Measurements from ENCODE around the gene RASD1. TPM values are rescaled to one million over a fixed set of nuclear protein-coding genes. Genes with fewer than 3 reads are reported as not detected.
"Not testable (repeated sequence)": the region's sequence is repeated elsewhere in the genome, so short reads cannot be mapped to it uniquely, and the experiment has no call there.

RASD1 gene
- total and polyA plus RNA-seq, 4 donors, result 0.89 to 46.7 (median 14.7) TPM

GRCh38 chr17:17491031-17491471 lies 5.1 kb downstream of the RASD1 start:
- Histone ChIP-seq H3K27me3 (ENCODE audit: control insufficient read depth in 4 of 4, insufficient read depth in 4 of 4, low read length in 3 of 4) (no peaks in the 10 kb centered on the region), H3K36me3 (ENCODE audit: control insufficient read depth in 4 of 4, insufficient read depth in 3 of 4, low read depth in 1 of 4, low read length in 3 of 4) (peaks cover 7 to 29% (median 12%) of the 10 kb centered on the region in 4 donors), H3K4me1 (ENCODE audit: control insufficient read depth in 4 of 4, insufficient read depth in 4 of 4, low read length in 3 of 4) (peaks cover 0 to 16% (median 7%) of the 10 kb centered on the region in 4 donors), H3K4me3 (ENCODE audit: low read depth in 1 of 3, low read length in 3 of 3) (no peak overlapping the region), H3K9ac (ENCODE audit: low read depth in 1 of 2, low read length in 2 of 2) (no peak overlapping the region), H3K27ac (ENCODE audit: low read depth in 1 of 2, low read length in 2 of 2) (no peak overlapping the region), H3K9me3 (ENCODE audit: control insufficient read depth in 4 of 4, low read length in 3 of 4) (no peaks in the 10 kb centered on the region)
- 96% methylated on average over 10 of the region's 10 CpGs for WGBS
- no peak for DNase-seq (ENCODE audit: low spot score)
- TF ChIP-seq RXRA (IDR thresholded peaks at IDR 0.05), result no peak
- no peak for TF ChIP-seq EGR1 (IDR thresholded peaks at IDR 0.05; ENCODE audit: low read depth in 2 of 2)
- no peak for TF ChIP-seq TAF1 (conservative IDR thresholded peaks at IDR 0.05)
- TF ChIP-seq FOXA1 (IDR thresholded peaks at IDR 0.05), result no peak
- no peak for TF ChIP-seq YY1 (IDR thresholded peaks at IDR 0.05)
- TF ChIP-seq ATF3 (IDR thresholded peaks at IDR 0.05), result no peak
- TF ChIP-seq NR2F2 (IDR thresholded peaks at IDR 0.05), result no peak
- no peak for TF ChIP-seq FOXA2 (IDR thresholded peaks at IDR 0.05)
- TF ChIP-seq JUND (IDR thresholded peaks at IDR 0.05), result no peak
- TF ChIP-seq, protein P1, sequence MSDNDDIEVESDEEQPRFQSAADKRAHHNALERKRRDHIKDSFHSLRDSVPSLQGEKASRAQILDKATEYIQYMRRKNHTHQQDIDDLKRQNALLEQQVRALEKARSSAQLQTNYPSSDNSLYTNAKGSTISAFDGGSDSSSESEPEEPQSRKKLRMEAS (IDR thresholded peaks at IDR 0.05), result no peak
- no peak for TF ChIP-seq RAD21 (IDR thresholded peaks at IDR 0.05)

GRCh38 chr17:17487998-17488397 lies 8.2 kb downstream of the RASD1 start:
- WGBS, result over 99% methylated on average over 2 of the region's 2 CpGs

GRCh38 chr17:17486416-17486815 lies 9.8 kb downstream of the RASD1 start:
- not testable (repeated sequence) for DNase-seq (ENCODE audit: low spot score); H3K27me3 ChIP-seq (ENCODE audit: control insufficient read depth in 4 of 4, insufficient read depth in 4 of 4, low read length in 3 of 4); H3K4me3 ChIP-seq (ENCODE audit: low read depth in 1 of 3, low read length in 3 of 3); H3K4me1 ChIP-seq (ENCODE audit: control insufficient read depth in 4 of 4, insufficient read depth in 4 of 4, low read length in 3 of 4); H3K9me3 ChIP-seq (ENCODE audit: control insufficient read depth in 4 of 4, low read length in 3 of 4); H3K9ac ChIP-seq (ENCODE audit: low read depth in 1 of 2, low read length in 2 of 2); H3K27ac ChIP-seq (ENCODE audit: low read depth in 1 of 2, low read length in 2 of 2)
- peaks cover 4 to 18% (median 8%) of the 10 kb centered on the region in 4 donors for H3K36me3 ChIP-seq (ENCODE audit: control insufficient read depth in 4 of 4, insufficient read depth in 3 of 4, low read depth in 1 of 4, low read length in 3 of 4)
- 97% methylated on average over 23 of the region's 23 CpGs for WGBS

More at GRCh38 chr17:17487998-17488397, 8.2 kb downstream of the RASD1 start:
- Histone ChIP-seq H3K36me3 (ENCODE audit: control insufficient read depth in 4 of 4, insufficient read depth in 3 of 4, low read depth in 1 of 4, low read length in 3 of 4) (peaks cover 7 to 29% (median 13%) of the 10 kb centered on the region in 4 donors), H3K4me3 (ENCODE audit: low read depth in 1 of 3, low read length in 3 of 3) (no peak overlapping the region), H3K9me3 (ENCODE audit: control insufficient read depth in 4 of 4, low read length in 3 of 4) (no peaks in the 10 kb centered on the region), H3K9ac (ENCODE audit: low read depth in 1 of 2, low read length in 2 of 2) (no peak overlapping the region), H3K27ac (ENCODE audit: low read depth in 1 of 2, low read length in 2 of 2) (no peak overlapping the region), H3K27me3 (ENCODE audit: control insufficient read depth in 4 of 4, insufficient read depth in 4 of 4, low read length in 3 of 4) (no peaks in the 10 kb centered on the region), H3K4me1 (ENCODE audit: control insufficient read depth in 4 of 4, insufficient read depth in 4 of 4, low read length in 3 of 4) (no peaks in the 10 kb centered on the region)
- TF ChIP-seq FOXA2 (IDR thresholded peaks at IDR 0.05) (no peak), RAD21 (IDR thresholded peaks at IDR 0.05) (no peak), REST (IDR thresholded peaks at IDR 0.05) (no peak), ZBTB33 (IDR thresholded peaks at IDR 0.05) (no peak), FOXA1 (IDR thresholded peaks at IDR 0.05) (no peak)
- TF ChIP-seq, protein P1 (IDR thresholded peaks at IDR 0.05), result no peak
- no peak for DNase-seq (ENCODE audit: low spot score)

Measured in liver (tissue), 9 donors.